LNCaP clone FGC (cell line): Measurements from ENCODE around the gene YTHDC1.
A peak's percentile ranks its signal among the peaks of the same experiment; 100 is the strongest.

Experiments
- DNase-seq: peaks from one replicate; pipeline ENCODE4 v3.0.0-alpha.2; 2011; ENCODE audit warnings: low read depth
- H3K4me3 ChIP-seq: 2 replicates; pipeline ENCODE4 v1.5.1; 2011; ENCODE audit warnings: mild to moderate bottlenecking, low read depth, low read length, control low read depth
- CTCF ChIP-seq: IDR thresholded peaks from 2 replicates; pipeline ENCODE4 v1.5.1; 2012; ENCODE audit warnings: mild to moderate bottlenecking; ENCODE audit not compliant: control insufficient read depth, insufficient read depth; ENCODE audit errors: extremely low read depth

YTHDC1 gene

GRCh38 chr4:68271851-68272357 lies 78.0 kb downstream of the YTHDC1 start:
- DNase-seq, result peak; percentile 35
- H3K4me3 ChIP-seq, result no peak overlapping the region
- peak; percentile 61 for TF ChIP-seq CTCF

- TF ChIP-seq CTCF, result no peak
- DNase-seq, result no peak
- H3K4me3 ChIP-seq, result no peak overlapping the region
Observed at GRCh38 chr4:68267433-68267944, 82.4 kb downstream of the YTHDC1 start.

- no peak overlapping the region for H3K4me3 ChIP-seq
- no peak for TF ChIP-seq CTCF
- DNase-seq, result no peak
Observed at GRCh38 chr4:68264875-68265565, 84.9 kb downstream of the YTHDC1 start.
